WERI-Rb-1 (cell line): Measurements from ENCODE around the gene ACVR1C.

Experiments used
- DNase-seq: peaks from one replicate; pipeline ENCODE4 v3.0.0-alpha.2; 2020
- H3K27ac ChIP-seq: fragments of 250-450 bp; sonication (Bioruptor Pico); 2 replicates; pipeline ENCODE4 v1.5.1; 2020; ENCODE audit warnings: mild to moderate bottlenecking, moderate library complexity
- H3K27me3 ChIP-seq: fragments of 250-450 bp; sonication (Bioruptor Pico); 2 replicates; pipeline ENCODE4 v1.5.1; 2021; ENCODE audit warnings: mild to moderate bottlenecking, low read depth, moderate library complexity; ENCODE audit not compliant: insufficient read depth, severe bottlenecking
- H3K36me3 ChIP-seq: fragments of 250-450 bp; sonication (Bioruptor Pico); 2 replicates; pipeline ENCODE4 v1.5.1; 2020; ENCODE audit warnings: mild to moderate bottlenecking, moderate library complexity
- H3K4me3 ChIP-seq: 2 replicates; pipeline ENCODE4 v1.5.1; 2011; ENCODE audit warnings: low read depth, mild to moderate bottlenecking, control low read depth, low read length
- H3K9me3 ChIP-seq: fragments of 250-450 bp; sonication (Bioruptor Pico); 2 replicates; pipeline ENCODE4 v1.5.1; 2021; ENCODE audit warnings: mild to moderate bottlenecking, moderate library complexity; ENCODE audit not compliant: severe bottlenecking
- CTCF ChIP-seq: IDR thresholded peaks from 2 replicates; pipeline ENCODE4 v1.5.1; 2011; ENCODE audit warnings: low read depth, mild to moderate bottlenecking, control low read depth, inconsistent platforms, low read length

The ACVR1C gene

GRCh38 chr2:157628477-157629415 is at the start of gene ACVR1C:
Gene ACVR1C (minus strand): TSS chr2:157628864. CDS start chr2:157628644, 220 bp downstream.
- peak; percentile 79 for TF ChIP-seq CTCF
- H3K27ac ChIP-seq: peak within 1 kb of the TSS; percentile 49
- no peaks in the 10 kb centered on the region for H3K36me3 ChIP-seq
- peak within 1 kb of the TSS; percentile 59 for H3K4me3 ChIP-seq
- peaks cover 2% of the 10 kb centered on the region for H3K27me3 ChIP-seq
- DNase-seq: peak; percentile 91
- no peaks in the 10 kb centered on the region for H3K9me3 ChIP-seq

- H3K27ac ChIP-seq: no peak overlapping the region
- no peaks in the 10 kb centered on the region for H3K36me3 ChIP-seq
- no peak for DNase-seq
- no peaks in the 10 kb centered on the region for H3K27me3 ChIP-seq
- H3K4me3 ChIP-seq: no peak overlapping the region
- H3K9me3 ChIP-seq: no peaks in the 10 kb centered on the region
- no peak for TF ChIP-seq CTCF
These were observed 49.3 kb upstream of the ACVR1C start for GRCh38 chr2:157677941-157678340.

- H3K27me3 ChIP-seq: no peaks in the 10 kb centered on the region
- H3K4me3 ChIP-seq: no peak overlapping the region
- no peak for DNase-seq
- no peaks in the 10 kb centered on the region for H3K36me3 ChIP-seq
- H3K27ac ChIP-seq: no peak overlapping the region
- TF ChIP-seq CTCF: no peak
- H3K9me3 ChIP-seq: no peaks in the 10 kb centered on the region
These were observed 43.5 kb upstream of the ACVR1C start for GRCh38 chr2:157672129-157672528.

- Histone ChIP-seq H3K36me3 (no peaks in the 10 kb centered on the region), H3K27ac (no peak overlapping the region), H3K4me3 (no peak overlapping the region), H3K27me3 (no peaks in the 10 kb centered on the region), H3K9me3 (no peaks in the 10 kb centered on the region)
- no peak for TF ChIP-seq CTCF
- no peak for DNase-seq
These were observed 33.7 kb upstream of the ACVR1C start for GRCh38 chr2:157662401-157662800.

GRCh38 chr2:157661776-157662175 is 33.1 kb upstream of the ACVR1C start:
- no peaks in the 10 kb centered on the region for H3K9me3 ChIP-seq
- H3K36me3 ChIP-seq: no peaks in the 10 kb centered on the region
- TF ChIP-seq CTCF: no peak
- no peak overlapping the region for H3K27ac ChIP-seq
- no peak for DNase-seq
- H3K27me3 ChIP-seq: no peaks in the 10 kb centered on the region
- no peak overlapping the region for H3K4me3 ChIP-seq

GRCh38 chr2:157657858-157658257 is 29.2 kb upstream of the ACVR1C start:
- TF ChIP-seq CTCF: no peak
- Histone ChIP-seq H3K4me3 (no peak overlapping the region), H3K9me3 (no peaks in the 10 kb centered on the region), H3K36me3 (no peaks in the 10 kb centered on the region), H3K27me3 (no peaks in the 10 kb centered on the region), H3K27ac (no peak overlapping the region)
- no peak for DNase-seq
